A549 (cell line): Measurements from ENCODE around the gene ANKRD18B. TPM values are rescaled to one million over a fixed set of nuclear protein-coding genes. Genes with fewer than 3 reads are reported as not detected.

Source experiments
- ATAC-seq, 2 experiments: fragments of 200-7000 bp in 1 of 2; fragments of >200 bp in 1 of 2; cut with Nextera tagmentation in 1 of 2; cut with Tn5 transposase in 1 of 2; 3 replicates each; pipeline versions ENCODE4 v1.8.0 to v1.9.1; 2018 to 2020; ENCODE audit warnings: mild to moderate bottlenecking in 1 of 2, moderate library complexity in 1 of 2
- CTCF ChIA-PET: fragments of 300-600 bp; sonication (Branson Sonifier 250); formaldehyde crosslinking; extraction: SDS; loops from one replicate; lab custom pipeline; 2021; ENCODE audit warnings: antibody characterized with exemption, inconsistent platforms; lab: Yijun Ruan, JAX
- POLR2A ChIA-PET: fragments of 350-600 bp; formaldehyde crosslinking; extraction: SDS; loops from one replicate; lab custom pipeline; 2021; ENCODE audit warnings: antibody characterized with exemption, inconsistent platforms; lab: Yijun Ruan, JAX
- DNase-seq, 2 experiments: peaks; one replicate each; pipeline versions ENCODE4 v3.0.0 to v3.0.0-alpha.2; 2011 to 2016; ENCODE audit warnings: low read depth in 1 of 2, low spot score in 1 of 2
- FAIRE-seq: peaks from 2 replicates; lab custom pipeline; 2011; peaks lifted over from hg19 to GRCh38; lab: Jason Lieb, UNC
- H3K27ac ChIP-seq, 2 experiments: fragments of >200 bp; sonication (Bioruptor Twin); formaldehyde crosslinking; 3 replicates each; pipeline ENCODE4 v1.5.1; 2016 to 2017
- H3K4me1 ChIP-seq: fragments of >200 bp; sonication (Bioruptor Twin); formaldehyde crosslinking; 3 replicates; pipeline ENCODE4 v1.6.1; 2016
- H3K4me2 ChIP-seq: fragments of >200 bp; sonication (Bioruptor Twin); formaldehyde crosslinking; 3 replicates; pipeline ENCODE4 v1.6.1; 2016
- H3K4me3 ChIP-seq: fragments of >200 bp; sonication (Bioruptor Twin); formaldehyde crosslinking; 3 replicates; pipeline ENCODE4 v1.5.1; 2016
- H3K9me3 ChIP-seq: fragments of >200 bp; sonication (Bioruptor Twin); formaldehyde crosslinking; 3 replicates; pipeline ENCODE4 v1.6.1; 2016
- BHLHE40 ChIP-seq: IDR thresholded peaks from 2 replicates; pipeline ENCODE4 v1.6.1; 2012; ENCODE audit warnings: low read depth, low read length, inconsistent platforms
- CBX2 ChIP-seq: fragments of 200-600 bp; sonication (generic); IDR thresholded peaks from 2 replicates; pipeline ENCODE4 v1.6.1; 2016; ENCODE audit warnings: low read depth, mild to moderate bottlenecking, borderline replicate concordance
- CEBPB ChIP-seq, 2 experiments: fragments of >200 bp in 1 of 2; sonication (Bioruptor Twin) in 1 of 2; formaldehyde crosslinking in 1 of 2; IDR thresholded peaks; 2 replicates each; pipeline ENCODE4 v1.6.1; 2012 to 2016
- EHF ChIP-seq: fragments of 250-450 bp; sonication (Bioruptor Pico); IDR thresholded peaks from 2 replicates; pipeline ENCODE4 v1.5.0; 2020; ENCODE audit warnings: mild to moderate bottlenecking
- EP300 ChIP-seq, 2 experiments: fragments of >200 bp; sonication (Bioruptor Twin); formaldehyde crosslinking; IDR thresholded peaks; 2 replicates in 1 of 2; 3 replicates in 1 of 2; pipeline ENCODE4 v1.6.1; 2016 to 2017
- FOSB ChIP-seq: fragments of 250-450 bp; sonication (Bioruptor Pico); IDR thresholded peaks from 2 replicates; pipeline ENCODE4 v1.5.0; 2020; ENCODE audit warnings: mild to moderate bottlenecking, moderate library complexity
- FOSL2 ChIP-seq, 2 experiments: fragments of 450-650 bp in 1 of 2; fragments of >200 bp in 1 of 2; sonication (Bioruptor Twin) in 1 of 2; formaldehyde crosslinking; IDR thresholded peaks; 2 replicates each; pipeline versions ENCODE4 v1.5.0 to v1.6.1; 2016 to 2020; ENCODE audit warnings: mild to moderate bottlenecking in 1 of 2, moderate library complexity in 1 of 2
- GATA3 ChIP-seq: IDR thresholded peaks from 2 replicates; pipeline ENCODE4 v1.6.1; 2012; ENCODE audit warnings: borderline replicate concordance
- HEYL ChIP-seq: fragments of 250-450 bp; sonication (Bioruptor Pico); IDR thresholded peaks from 2 replicates; pipeline ENCODE4 v1.8.0; 2021; ENCODE audit warnings: mild to moderate bottlenecking, moderate library complexity
- JUN ChIP-seq, 2 experiments: fragments of >200 bp; sonication (Bioruptor Twin); formaldehyde crosslinking; IDR thresholded peaks; 2 replicates in 1 of 2; 3 replicates in 1 of 2; pipeline ENCODE4 v1.6.1; 2016 to 2017
- JUNB ChIP-seq: fragments of >200 bp; sonication (Bioruptor Twin); formaldehyde crosslinking; IDR thresholded peaks from 2 replicates; pipeline ENCODE4 v1.6.1; 2016
- MAFK ChIP-seq: fragments of 450-650 bp; IDR thresholded peaks from 2 replicates; pipeline ENCODE4 v1.6.1; 2014; ENCODE audit not compliant: partially characterized antibody
- MAZ ChIP-seq: fragments of 150-350 bp; IDR thresholded peaks from 2 replicates; pipeline ENCODE4 v1.6.1; 2014; ENCODE audit warnings: antibody characterized with exemption, low read depth, low read length, borderline replicate concordance
- MYC ChIP-seq: IDR thresholded peaks from 2 replicates; pipeline ENCODE4 v1.6.1; 2012; ENCODE audit warnings: mild to moderate bottlenecking, inconsistent platforms, low read length, improper control_type of control experiment, borderline replicate concordance
- NPAS2 ChIP-seq: fragments of 250-450 bp; sonication (Bioruptor Pico); IDR thresholded peaks from 2 replicates; pipeline ENCODE4 v1.8.0; 2022; ENCODE audit warnings: mild to moderate bottlenecking, moderate library complexity, borderline replicate concordance
- PHF8 ChIP-seq: fragments of 200-600 bp; sonication (generic); IDR thresholded peaks from 2 replicates; pipeline ENCODE4 v1.6.1; 2016; ENCODE audit warnings: low read depth, mild to moderate bottlenecking, antibody characterized with exemption, moderate library complexity, borderline replicate concordance
- RAD21 ChIP-seq, 2 experiments: fragments of >200 bp in 1 of 2; sonication (Bioruptor Twin) in 1 of 2; formaldehyde crosslinking in 1 of 2; IDR thresholded peaks in 1 of 2; conservative IDR thresholded peaks in 1 of 2; 2 replicates in 1 of 2; 3 replicates in 1 of 2; pipeline ENCODE4 v1.6.1; 2012 to 2018; ENCODE audit warnings: inconsistent platforms in 1 of 2
- RFX5 ChIP-seq: fragments of 450-650 bp; IDR thresholded peaks from 2 replicates; pipeline ENCODE4 v1.7.1; 2014; ENCODE audit warnings: antibody characterized with exemption, mild to moderate bottlenecking, moderate library complexity
- RNF2 ChIP-seq: fragments of 200-600 bp; sonication (generic); IDR thresholded peaks from 2 replicates; pipeline ENCODE4 v1.6.1; 2016; ENCODE audit warnings: low read depth, mild to moderate bottlenecking, antibody characterized with exemption, moderate library complexity, borderline replicate concordance
- SMC3 ChIP-seq: fragments of >200 bp; sonication (Bioruptor Twin); formaldehyde crosslinking; IDR thresholded peaks from 3 replicates; pipeline ENCODE4 v1.6.1; 2018; ENCODE audit warnings: inconsistent platforms
- TFCP2L1 ChIP-seq: fragments of 250-450 bp; sonication (Bioruptor Pico); IDR thresholded peaks from 2 replicates; pipeline ENCODE4 v1.5.0; 2021; ENCODE audit warnings: mild to moderate bottlenecking
- WGBS: methylation state at CpG from one replicate; pipeline ENCODE4 v1.1.6; 2017; ENCODE audit errors: missing lambda C conversion rate; 5-methylcytosine and 5-hydroxymethylcytosine counted together
- polyA plus RNA-seq, 4 experiments: library from polyadenylated mRNA; depleted of rRNA in 3 of 4; stranded (reverse); fragments of >200 nt; fragmentation: RNase III in 1 of 4; extraction: RNeasy Plus Mini Kit Qiagen cat#74134 plus additional on column Dnase treatment in 1 of 4; gene quantifications; 2 replicates in 3 of 4; 3 replicates in 1 of 4; pipeline ENCODE4 v1.2.3, GENCODE V29; 2011 to 2017
- TF ChIP-seq, protein P1 (sequence below): fragments of 200-600 bp; sonication (generic); IDR thresholded peaks from 2 replicates; pipeline ENCODE4 v1.6.1; 2016; ENCODE audit warnings: antibody characterized with exemption, mild to moderate bottlenecking, moderate library complexity
- TF ChIP-seq, protein P2 (sequence below): fragments of >200 bp; sonication (Bioruptor Twin); formaldehyde crosslinking; IDR thresholded peaks from 3 replicates; pipeline ENCODE4 v1.5.1; 2016
- TF ChIP-seq, protein P3 (sequence below): fragments of >200 bp; sonication (Bioruptor Twin); formaldehyde crosslinking; IDR thresholded peaks from 2 replicates; pipeline ENCODE4 v1.6.1; 2016
- TF ChIP-seq, protein P4 (sequence below): fragments of 450-650 bp; IDR thresholded peaks from 2 replicates; pipeline ENCODE4 v1.6.1; 2014; ENCODE audit warnings: antibody characterized with exemption
- TF ChIP-seq, protein P5 (sequence below): IDR thresholded peaks from 2 replicates; pipeline ENCODE4 v1.6.1; 2012
- TF ChIP-seq, protein P6 (sequence below): IDR thresholded peaks from 2 replicates; pipeline ENCODE4 v1.6.1; 2012; ENCODE audit warnings: low read depth, borderline replicate concordance

Gene ANKRD18B
- polyA plus RNA-seq, 2 of the 4 experiments (the other 2 are of a cell fraction): 5.6 to 12.6 TPM

DNA sequence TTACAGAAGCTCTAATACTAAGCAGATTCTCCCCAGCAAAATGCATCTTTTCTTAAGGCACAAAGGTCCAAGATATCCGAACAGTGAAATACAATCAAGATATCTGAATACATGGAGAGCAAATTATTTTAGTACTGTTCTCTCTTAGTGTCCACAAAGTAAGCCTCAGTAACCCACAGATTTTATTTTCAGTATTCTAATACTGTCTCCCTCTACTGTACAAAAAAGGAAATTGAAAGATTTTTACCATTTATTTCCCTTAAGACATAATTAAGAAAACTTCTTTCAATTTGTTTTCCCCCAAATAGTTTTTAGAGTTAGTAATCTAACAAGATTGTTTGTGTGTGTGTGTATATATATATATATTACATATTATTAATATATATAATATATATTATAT, 25.7 kb upstream of the ANKRD18B start:
- H3K9me3 ChIP-seq: no peaks in the 10 kb centered on the region
- H3K4me1 ChIP-seq: peaks cover 13% of the 10 kb centered on the region
- peak overlapping the region in 1 of 2 experiments; percentile 46; a peak in 1 of 6 replicates for H3K27ac ChIP-seq
- no peak overlapping the region for H3K4me3 ChIP-seq
- FAIRE-seq (no peak), DNase-seq (no peak), ATAC-seq (no peak)
- WGBS: 3% methylated on average over 1 of the region's 1 CpG
- POLR2A ChIA-PET: no interaction called here
- CTCF ChIA-PET: interaction anchor here (0.7 to 1.2 kb wide), 5 partner anchors 12 to 123 kb away, joined by 3 to 5 read pairs (median 4); partner anchors contain the start of gene NOL6
- H3K4me2 ChIP-seq: no peak overlapping the region
- peak; percentile 40 to 42; a peak in 3 of 5 replicates for TF ChIP-seq RAD21 (conservative IDR thresholded peaks at IDR 0.05 in 1 of 2, IDR thresholded peaks at IDR 0.05 in 1 of 2)
- TF ChIP-seq EHF (CRISPR knock-in tag): no peak
- TF ChIP-seq, protein P1, sequence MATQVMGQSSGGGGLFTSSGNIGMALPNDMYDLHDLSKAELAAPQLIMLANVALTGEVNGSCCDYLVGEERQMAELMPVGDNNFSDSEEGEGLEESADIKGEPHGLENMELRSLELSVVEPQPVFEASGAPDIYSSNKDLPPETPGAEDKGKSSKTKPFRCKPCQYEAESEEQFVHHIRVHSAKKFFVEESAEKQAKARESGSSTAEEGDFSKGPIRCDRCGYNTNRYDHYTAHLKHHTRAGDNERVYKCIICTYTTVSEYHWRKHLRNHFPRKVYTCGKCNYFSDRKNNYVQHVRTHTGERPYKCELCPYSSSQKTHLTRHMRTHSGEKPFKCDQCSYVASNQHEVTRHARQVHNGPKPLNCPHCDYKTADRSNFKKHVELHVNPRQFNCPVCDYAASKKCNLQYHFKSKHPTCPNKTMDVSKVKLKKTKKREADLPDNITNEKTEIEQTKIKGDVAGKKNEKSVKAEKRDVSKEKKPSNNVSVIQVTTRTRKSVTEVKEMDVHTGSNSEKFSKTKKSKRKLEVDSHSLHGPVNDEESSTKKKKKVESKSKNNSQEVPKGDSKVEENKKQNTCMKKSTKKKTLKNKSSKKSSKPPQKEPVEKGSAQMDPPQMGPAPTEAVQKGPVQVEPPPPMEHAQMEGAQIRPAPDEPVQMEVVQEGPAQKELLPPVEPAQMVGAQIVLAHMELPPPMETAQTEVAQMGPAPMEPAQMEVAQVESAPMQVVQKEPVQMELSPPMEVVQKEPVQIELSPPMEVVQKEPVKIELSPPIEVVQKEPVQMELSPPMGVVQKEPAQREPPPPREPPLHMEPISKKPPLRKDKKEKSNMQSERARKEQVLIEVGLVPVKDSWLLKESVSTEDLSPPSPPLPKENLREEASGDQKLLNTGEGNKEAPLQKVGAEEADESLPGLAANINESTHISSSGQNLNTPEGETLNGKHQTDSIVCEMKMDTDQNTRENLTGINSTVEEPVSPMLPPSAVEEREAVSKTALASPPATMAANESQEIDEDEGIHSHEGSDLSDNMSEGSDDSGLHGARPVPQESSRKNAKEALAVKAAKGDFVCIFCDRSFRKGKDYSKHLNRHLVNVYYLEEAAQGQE: no peak
- TF ChIP-seq, protein P2, sequence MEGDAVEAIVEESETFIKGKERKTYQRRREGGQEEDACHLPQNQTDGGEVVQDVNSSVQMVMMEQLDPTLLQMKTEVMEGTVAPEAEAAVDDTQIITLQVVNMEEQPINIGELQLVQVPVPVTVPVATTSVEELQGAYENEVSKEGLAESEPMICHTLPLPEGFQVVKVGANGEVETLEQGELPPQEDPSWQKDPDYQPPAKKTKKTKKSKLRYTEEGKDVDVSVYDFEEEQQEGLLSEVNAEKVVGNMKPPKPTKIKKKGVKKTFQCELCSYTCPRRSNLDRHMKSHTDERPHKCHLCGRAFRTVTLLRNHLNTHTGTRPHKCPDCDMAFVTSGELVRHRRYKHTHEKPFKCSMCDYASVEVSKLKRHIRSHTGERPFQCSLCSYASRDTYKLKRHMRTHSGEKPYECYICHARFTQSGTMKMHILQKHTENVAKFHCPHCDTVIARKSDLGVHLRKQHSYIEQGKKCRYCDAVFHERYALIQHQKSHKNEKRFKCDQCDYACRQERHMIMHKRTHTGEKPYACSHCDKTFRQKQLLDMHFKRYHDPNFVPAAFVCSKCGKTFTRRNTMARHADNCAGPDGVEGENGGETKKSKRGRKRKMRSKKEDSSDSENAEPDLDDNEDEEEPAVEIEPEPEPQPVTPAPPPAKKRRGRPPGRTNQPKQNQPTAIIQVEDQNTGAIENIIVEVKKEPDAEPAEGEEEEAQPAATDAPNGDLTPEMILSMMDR: peak; percentile 36; the same call in 1 of the 3 replicates
- TF ChIP-seq SMC3: peak; percentile 57
- TF ChIP-seq MYC: no peak

DNA sequence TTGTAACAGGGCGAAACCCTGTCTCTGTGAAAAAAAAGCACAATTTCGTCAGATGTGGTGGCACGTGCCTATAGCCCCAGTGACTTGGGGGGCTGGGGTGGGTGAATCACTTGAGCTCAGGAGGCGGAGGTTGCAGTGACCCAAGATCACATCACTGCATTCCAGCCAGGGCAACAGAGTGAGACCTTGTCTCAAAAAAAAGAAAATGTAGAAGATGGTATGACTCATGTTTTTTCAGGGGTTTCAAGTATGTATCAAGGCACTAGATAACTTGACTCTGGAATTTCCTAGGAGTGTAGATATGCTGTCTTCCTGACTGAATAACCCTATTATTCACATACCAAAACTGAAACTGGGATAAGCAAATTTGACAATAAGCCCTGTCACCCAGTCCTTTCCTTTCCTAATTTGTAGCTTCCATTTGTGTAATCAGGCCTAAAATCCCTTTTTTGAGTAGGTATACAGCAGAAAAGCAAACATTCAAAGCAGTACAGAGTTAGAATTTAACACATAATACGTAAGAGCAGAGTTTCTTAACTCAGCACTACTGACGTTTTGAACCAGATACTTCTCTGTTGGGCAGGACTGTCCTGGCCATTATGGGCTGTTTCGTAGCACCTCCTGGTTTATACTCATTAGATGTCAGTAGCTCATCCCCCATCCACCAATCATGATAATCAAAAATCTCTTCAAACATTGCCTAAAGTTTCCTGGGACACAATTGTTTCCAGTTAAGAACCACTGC, 17.3 kb upstream of the ANKRD18B start:
- Histone ChIP-seq H3K4me1 (peaks cover 39% of the 10 kb centered on the region), H3K4me2 (peak overlapping the region; percentile 78), H3K9me3 (no peaks in the 10 kb centered on the region), H3K27ac (peak overlapping the region; percentile 81 to 90), H3K4me3 (peak overlapping the region; percentile 14; the same call in 2 of the 3 replicates)
- ATAC-seq: peak; percentile 85 to 89
- DNase-seq: peak in 1 of 2 experiments; percentile 90
- WGBS: 10% methylated on average over 7 of the region's 7 CpGs
- FAIRE-seq: peak; percentile 13
- ChIA-PET POLR2A (interaction anchor here (0.6 to 1.4 kb wide), 3 partner anchors 17 to 391 kb away, joined by 5 to 9 read pairs (median 7); partner anchors contain the start of genes ANKRD18B and NOL6), CTCF (interaction anchor here (1.1 to 2.3 kb wide), 2 partner anchors 11 to 17 kb away, joined by 5 to 14 read pairs; partner anchors contain the start of gene ANKRD18B)
- TF ChIP-seq EP300 (IDR thresholded peaks at IDR 0.05) (peak; percentile 42 to 71; a peak in 2 of 5 replicates), RAD21 (conservative IDR thresholded peaks at IDR 0.05 in 1 of 2, IDR thresholded peaks at IDR 0.05 in 1 of 2) (0 out of 5 replicates have a peak, but pooled peaks of 1 of the 2 experiments have one; percentile 17), TFCP2L1 (CRISPR knock-in tag) (no peak), JUNB (peak; percentile 81), BHLHE40 (peak; percentile 96), RFX5 (no peak), MAFK (peak; percentile 18), PHF8 (no peak), GATA3 (peak; percentile 49; the same call in 1 of the 2 replicates), JUN (IDR thresholded peaks at IDR 0.05) (peak in 1 of 2 experiments; percentile 63; a peak in 2 of 5 replicates), FOSL2 (IDR thresholded peaks at IDR 0.05) (peak; percentile 80), FOSL2 (CRISPR knock-in tag; IDR thresholded peaks at IDR 0.05) (peak; percentile 95), RNF2 (no peak), MAZ (no peak), CEBPB (IDR thresholded peaks at IDR 0.05) (peak in 1 of 2 experiments; percentile 79; a peak in 2 of 4 replicates), FOSB (no peak), HEYL (no peak), CBX2 (no peak), NPAS2 (CRISPR knock-in tag) (no peak)
- TF ChIP-seq, protein P3, sequence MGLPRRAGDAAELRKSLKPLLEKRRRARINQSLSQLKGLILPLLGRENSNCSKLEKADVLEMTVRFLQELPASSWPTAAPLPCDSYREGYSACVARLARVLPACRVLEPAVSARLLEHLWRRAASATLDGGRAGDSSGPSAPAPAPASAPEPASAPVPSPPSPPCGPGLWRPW: no peak
- TF ChIP-seq, protein P4, sequence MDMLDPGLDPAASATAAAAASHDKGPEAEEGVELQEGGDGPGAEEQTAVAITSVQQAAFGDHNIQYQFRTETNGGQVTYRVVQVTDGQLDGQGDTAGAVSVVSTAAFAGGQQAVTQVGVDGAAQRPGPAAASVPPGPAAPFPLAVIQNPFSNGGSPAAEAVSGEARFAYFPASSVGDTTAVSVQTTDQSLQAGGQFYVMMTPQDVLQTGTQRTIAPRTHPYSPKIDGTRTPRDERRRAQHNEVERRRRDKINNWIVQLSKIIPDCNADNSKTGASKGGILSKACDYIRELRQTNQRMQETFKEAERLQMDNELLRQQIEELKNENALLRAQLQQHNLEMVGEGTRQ: peak; percentile 64
- TF ChIP-seq, protein P5, sequence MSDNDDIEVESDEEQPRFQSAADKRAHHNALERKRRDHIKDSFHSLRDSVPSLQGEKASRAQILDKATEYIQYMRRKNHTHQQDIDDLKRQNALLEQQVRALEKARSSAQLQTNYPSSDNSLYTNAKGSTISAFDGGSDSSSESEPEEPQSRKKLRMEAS: peak; percentile 88
- TF ChIP-seq, protein P6, sequence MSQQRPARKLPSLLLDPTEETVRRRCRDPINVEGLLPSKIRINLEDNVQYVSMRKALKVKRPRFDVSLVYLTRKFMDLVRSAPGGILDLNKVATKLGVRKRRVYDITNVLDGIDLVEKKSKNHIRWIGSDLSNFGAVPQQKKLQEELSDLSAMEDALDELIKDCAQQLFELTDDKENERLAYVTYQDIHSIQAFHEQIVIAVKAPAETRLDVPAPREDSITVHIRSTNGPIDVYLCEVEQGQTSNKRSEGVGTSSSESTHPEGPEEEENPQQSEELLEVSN: no peak
